OCI-LY1 (cell line): ENCODE measurements around the gene RIGI.

Experiments
- CTCF ChIP-seq: fragments of 200-600 bp; sonication (generic), shearing (Covaris generic); IDR thresholded peaks from 2 replicates; pipeline ENCODE4 v1.5.1; 2017; ENCODE audit warnings: mild to moderate bottlenecking, antibody characterized with exemption, low read length, moderate library complexity, mixed read lengths
- EZH2 ChIP-seq: fragments of 200-600 bp; sonication (generic), shearing (Covaris generic); IDR thresholded peaks from 2 replicates; pipeline ENCODE4 v1.8.0; 2017; ENCODE audit warnings: borderline replicate concordance, mixed run types, mild to moderate bottlenecking, antibody characterized with exemption, low read length, moderate library complexity, mixed read lengths

GRCh38 chr9:32508728-32509127 lies 17.3 kb downstream of the RIGI start:
- TF ChIP-seq EZH2 (no peak), CTCF (no peak)
